Skeletal muscle satellite cell (primary cell): ENCODE measurements around the gene GLG1.

Source experiments
- H3K27me3 ChIP-seq: 2 replicates; pipeline ENCODE4 v1.7.0; 2013; ENCODE audit warnings: low read length; ENCODE audit not compliant: control insufficient read depth, insufficient read depth
- H3K36me3 ChIP-seq: 2 replicates; pipeline ENCODE4 v1.7.0; 2013; ENCODE audit warnings: mild to moderate bottlenecking, control low read depth, low read length; ENCODE audit not compliant: insufficient read depth
- H3K4me1 ChIP-seq: 2 replicates; pipeline ENCODE4 v1.7.0; 2013; ENCODE audit warnings: low read length; ENCODE audit not compliant: control insufficient read depth, insufficient read depth
- H3K4me2 ChIP-seq: 2 replicates; pipeline ENCODE4 v1.7.0; 2013; ENCODE audit warnings: mild to moderate bottlenecking, low read length
- H3K4me3 ChIP-seq: 2 replicates; pipeline ENCODE4 v1.7.0; 2013; ENCODE audit warnings: low read length
- H3K9ac ChIP-seq: 2 replicates; pipeline ENCODE4 v1.7.0; 2013; ENCODE audit warnings: mild to moderate bottlenecking, low read depth, low read length, moderate library complexity
- H3K9me3 ChIP-seq: replicated peaks from 2 replicates; pipeline ENCODE4 v1.7.0; 2013; ENCODE audit warnings: mild to moderate bottlenecking, control low read depth, low read length

GLG1 gene

DNA sequence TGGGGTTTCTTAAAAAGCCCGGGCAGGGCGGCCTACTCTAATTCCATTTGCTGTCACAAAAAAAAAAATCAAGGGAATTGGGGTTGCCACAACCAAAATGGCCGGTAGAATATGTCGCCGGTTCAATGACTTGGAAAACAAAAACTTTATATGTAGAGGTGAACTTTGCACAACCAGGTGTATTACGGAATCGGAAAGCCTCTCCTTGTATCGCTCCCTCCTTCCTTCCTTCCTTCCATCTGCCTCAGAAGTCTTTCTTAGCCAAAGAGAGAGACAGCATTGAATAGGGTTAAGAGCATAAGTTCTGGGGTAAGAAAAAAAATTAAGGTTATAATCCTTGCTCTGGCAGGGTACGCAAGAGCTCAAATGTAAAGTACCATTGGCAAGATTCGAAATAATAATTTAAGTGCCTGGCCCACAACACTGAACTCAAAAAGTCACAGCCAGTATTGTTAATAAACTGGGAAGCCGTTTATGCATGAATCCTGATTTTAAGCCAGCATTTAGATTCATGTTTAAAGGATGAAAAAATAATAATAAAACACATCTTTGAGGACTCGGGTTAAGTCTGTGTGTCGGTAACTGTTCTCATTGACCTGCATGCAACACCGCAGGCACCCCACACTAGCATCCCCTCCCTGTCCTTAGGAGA is 522 bp upstream of the GLG1 start:
- H3K36me3 ChIP-seq: no peaks in the 10 kb centered on the region
- no peaks in the 10 kb centered on the region for H3K27me3 ChIP-seq
- peak overlapping the region; percentile 90 for H3K4me2 ChIP-seq
- peaks cover 32% of the 10 kb centered on the region for H3K4me1 ChIP-seq
- H3K4me3 ChIP-seq: peak overlapping the region; percentile 94
- peak overlapping the region; percentile 91 for H3K9ac ChIP-seq
- H3K9me3 ChIP-seq: no peaks in the 10 kb centered on the region

DNA sequence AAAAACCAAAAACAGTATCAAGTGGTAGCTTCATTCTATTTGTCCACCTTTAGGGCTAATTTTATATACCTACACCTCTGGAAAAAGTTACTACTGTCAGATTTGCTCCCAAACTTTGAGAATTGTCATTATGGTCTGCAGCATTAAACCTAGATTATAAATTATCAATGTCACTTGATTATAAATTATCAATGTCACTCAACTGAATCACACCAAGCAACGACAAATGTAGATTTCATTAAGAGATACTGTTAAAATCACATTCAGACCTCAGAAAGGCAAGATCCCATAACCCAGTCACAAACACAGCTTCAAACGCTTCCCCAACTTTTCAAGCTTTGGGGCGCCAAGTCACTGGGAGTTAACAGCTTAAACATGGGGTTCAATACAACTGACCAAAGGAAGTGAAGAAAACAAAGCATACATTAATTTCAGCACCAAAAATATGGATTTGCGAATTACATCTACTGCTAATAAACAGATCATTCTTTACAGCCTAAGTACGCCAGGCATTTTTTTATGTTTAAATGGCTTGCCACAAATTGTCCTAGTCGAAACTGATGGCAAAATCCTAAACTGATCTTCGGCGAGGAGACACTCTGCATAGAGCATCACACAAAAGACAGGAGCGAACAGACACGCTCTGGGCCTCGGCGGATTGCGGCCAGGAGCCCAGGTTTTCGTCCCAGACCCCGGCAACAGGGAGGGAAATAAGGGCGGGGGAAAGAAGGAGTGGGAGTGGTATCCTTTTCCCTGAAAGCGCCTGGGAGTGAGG is 981 bp downstream of the GLG1 start:
- Histone ChIP-seq H3K27me3 (no peaks in the 10 kb centered on the region), H3K4me1 (peaks cover 38% of the 10 kb centered on the region), H3K4me3 (peak overlapping the region; percentile 94), H3K9ac (peak overlapping the region; percentile 91), H3K36me3 (no peaks in the 10 kb centered on the region), H3K4me2 (peak overlapping the region; percentile 90), H3K9me3 (no peaks in the 10 kb centered on the region)

DNA sequence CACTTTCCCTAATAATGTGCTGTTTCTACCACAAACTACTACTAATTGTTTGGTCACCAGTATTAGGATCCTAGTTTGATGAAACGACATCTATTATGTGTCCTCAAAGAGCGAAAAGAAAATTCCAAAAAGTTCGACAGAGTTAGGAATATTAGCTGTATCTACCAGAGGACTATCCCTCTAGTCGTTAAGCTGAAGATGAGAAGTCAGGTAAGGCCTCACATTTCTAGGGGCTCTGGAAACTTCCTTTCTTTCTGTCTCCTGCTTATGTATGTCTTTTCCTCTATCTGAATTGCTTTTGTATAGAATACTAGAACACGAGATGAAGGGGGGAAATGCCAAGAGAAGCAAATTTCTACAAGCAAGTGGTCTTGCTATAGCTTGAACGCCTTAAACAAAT is 1.6 kb downstream of the GLG1 start:
- H3K4me1 ChIP-seq: peaks cover 41% of the 10 kb centered on the region
- H3K4me2 ChIP-seq: peak overlapping the region; percentile 90
- no peaks in the 10 kb centered on the region for H3K27me3 ChIP-seq
- H3K4me3 ChIP-seq: peak overlapping the region; percentile 94
- no peaks in the 10 kb centered on the region for H3K36me3 ChIP-seq
- no peaks in the 10 kb centered on the region for H3K9me3 ChIP-seq
- H3K9ac ChIP-seq: peak overlapping the region; percentile 91

DNA sequence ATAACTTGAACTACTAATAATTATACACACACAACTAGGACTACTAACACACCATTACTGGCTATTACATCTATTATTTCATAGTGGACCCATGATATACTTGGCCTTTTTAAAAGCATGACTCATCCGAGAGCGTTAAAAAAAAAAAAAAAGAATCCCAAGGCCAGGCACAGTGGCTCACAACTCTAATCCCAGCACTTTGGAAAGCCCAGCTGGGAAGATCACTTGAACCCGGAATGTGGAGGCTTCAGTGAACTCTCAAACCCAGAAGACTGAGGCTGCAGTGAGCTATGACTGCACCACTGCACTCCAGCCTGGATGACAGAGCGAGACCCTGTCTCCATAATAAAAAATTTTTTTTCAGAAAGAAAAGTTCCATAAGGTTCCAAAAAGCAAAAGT is 3.1 kb downstream of the GLG1 start:
- H3K27me3 ChIP-seq: no peaks in the 10 kb centered on the region

DNA sequence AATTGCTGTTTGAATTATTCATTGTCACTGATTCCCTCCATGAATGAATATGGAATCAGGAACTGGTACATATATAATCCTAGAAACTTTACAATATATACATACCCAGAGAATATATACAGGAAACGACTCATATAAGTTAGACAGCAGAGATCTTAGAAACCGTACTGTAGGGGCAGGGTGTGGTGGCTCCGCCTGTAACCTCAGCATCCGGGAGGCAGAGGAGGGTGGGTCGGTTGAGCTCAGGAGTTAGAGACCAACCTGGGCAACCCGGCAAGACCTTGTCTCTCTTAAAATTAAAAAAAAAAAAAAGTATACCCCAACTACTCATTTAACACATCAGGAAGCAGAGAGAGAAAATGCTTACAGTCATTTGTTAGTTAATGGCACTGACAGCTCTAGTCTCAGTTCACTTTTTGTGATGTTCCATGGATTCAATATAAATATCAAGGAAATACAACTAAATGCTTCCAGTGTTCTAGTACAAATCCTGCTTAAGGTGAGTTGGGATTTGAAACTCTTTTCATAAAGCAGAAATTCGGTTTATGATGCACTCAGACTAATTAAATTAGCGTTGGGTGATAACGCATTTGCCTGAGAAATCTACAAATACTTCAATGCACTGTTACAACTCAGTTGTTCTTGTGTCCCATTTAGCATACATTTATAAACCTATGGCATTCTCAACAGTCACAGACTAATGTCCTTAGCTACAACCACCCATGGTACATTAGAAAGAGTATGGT is 5.6 kb downstream of the GLG1 start:
- Histone ChIP-seq H3K4me3 (no peak overlapping the region), H3K4me1 (peaks cover 30% of the 10 kb centered on the region), H3K36me3 (no peaks in the 10 kb centered on the region)

More for the DNA sequence above, 3.1 kb downstream of the GLG1 start:
- Histone ChIP-seq H3K4me3 (peak overlapping the region; percentile 47), H3K4me1 (peaks cover 41% of the 10 kb centered on the region), H3K4me2 (peak overlapping the region; percentile 90), H3K36me3 (no peaks in the 10 kb centered on the region), H3K9me3 (no peaks in the 10 kb centered on the region), H3K9ac (no peak overlapping the region)

DNA sequence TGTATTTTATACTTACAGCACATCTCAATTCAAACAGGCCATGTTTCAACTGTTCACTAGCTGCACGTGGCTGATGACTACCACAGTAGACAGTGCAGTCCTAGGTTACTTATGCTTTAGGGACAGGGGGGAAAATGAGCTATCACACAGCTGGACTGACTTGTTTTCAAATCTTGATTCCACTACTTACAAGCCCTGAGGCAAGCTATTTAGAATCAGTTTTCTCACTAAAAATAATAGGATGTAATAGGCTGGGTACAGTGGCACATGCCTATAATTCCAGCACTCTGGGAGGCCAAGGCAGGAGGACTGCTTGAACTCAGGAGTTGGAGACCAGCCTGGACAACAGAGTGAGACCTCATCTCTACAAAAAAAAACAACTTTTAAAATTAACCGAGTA is 10.3 kb downstream of the GLG1 start:
- H3K4me2 ChIP-seq: no peak overlapping the region
- H3K4me3 ChIP-seq: no peak overlapping the region
- H3K9me3 ChIP-seq: no peaks in the 10 kb centered on the region
- H3K9ac ChIP-seq: no peak overlapping the region
- peaks cover 22% of the 10 kb centered on the region for H3K4me1 ChIP-seq
- no peaks in the 10 kb centered on the region for H3K27me3 ChIP-seq
- H3K36me3 ChIP-seq: no peaks in the 10 kb centered on the region

More for the DNA sequence above, 5.6 kb downstream of the GLG1 start:
- Histone ChIP-seq H3K4me2 (no peak overlapping the region), H3K27me3 (no peaks in the 10 kb centered on the region), H3K9me3 (no peaks in the 10 kb centered on the region), H3K9ac (no peak overlapping the region)

DNA sequence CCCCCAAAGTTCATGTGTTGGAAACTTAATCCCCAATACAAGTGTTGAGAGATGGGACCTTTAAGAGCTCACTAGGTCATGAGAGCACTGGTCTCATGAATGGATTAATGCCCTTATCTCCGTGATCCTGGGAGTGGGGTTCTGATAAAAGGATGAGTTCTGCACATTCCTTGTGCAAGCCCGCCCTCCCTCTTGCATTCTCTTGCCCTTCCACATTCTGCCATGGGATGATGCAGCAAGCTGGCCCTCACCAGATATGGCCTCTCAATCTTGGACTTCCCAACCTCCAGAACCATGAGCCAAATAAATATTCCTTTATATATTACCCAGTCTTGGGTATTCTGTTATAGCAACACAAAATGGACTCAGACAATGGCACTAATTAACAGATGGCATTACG is 14.1 kb downstream of the GLG1 start:
- Histone ChIP-seq H3K9ac (no peak overlapping the region), H3K27me3 (no peaks in the 10 kb centered on the region), H3K9me3 (no peaks in the 10 kb centered on the region), H3K4me2 (no peak overlapping the region), H3K36me3 (no peaks in the 10 kb centered on the region), H3K4me1 (peaks cover 13% of the 10 kb centered on the region), H3K4me3 (no peak overlapping the region)

DNA sequence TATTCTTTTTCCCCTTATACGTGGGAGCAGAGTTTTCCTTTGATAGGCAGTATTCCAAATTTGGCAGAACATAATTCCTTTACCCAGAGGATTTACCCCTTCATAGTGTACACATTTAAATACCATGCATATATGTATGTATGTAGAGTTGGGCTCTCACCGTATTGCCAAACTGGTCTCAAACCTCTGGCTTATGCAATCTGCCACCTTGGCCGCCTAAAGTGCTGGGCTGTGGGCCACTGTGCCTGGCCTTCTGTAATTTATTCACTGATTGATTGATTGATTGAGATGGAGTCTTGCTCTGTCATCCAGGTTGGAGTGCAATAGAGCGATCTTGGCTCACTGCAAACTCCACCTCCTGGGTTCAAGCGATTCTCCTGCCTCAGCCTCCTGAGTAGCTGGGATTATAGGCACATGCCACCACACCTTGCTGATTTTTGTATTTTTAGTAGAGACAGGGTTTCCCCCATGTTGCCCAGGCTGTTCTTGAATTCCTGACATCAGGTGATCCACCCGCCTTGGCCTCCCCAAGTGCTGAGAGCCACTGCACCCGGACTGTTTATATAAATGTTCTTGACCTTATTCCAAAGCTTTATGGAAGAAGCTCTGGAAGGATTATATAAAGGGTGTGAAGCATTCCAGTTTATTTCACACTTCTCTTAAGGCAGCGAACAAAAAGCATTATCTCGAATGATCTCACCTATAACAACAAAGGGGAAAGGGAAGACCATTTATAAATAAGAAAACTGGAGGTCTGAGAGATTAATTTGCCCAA is 14.9 kb downstream of the GLG1 start:
- H3K4me1 ChIP-seq: peaks cover 13% of the 10 kb centered on the region
- H3K36me3 ChIP-seq: no peaks in the 10 kb centered on the region
- no peaks in the 10 kb centered on the region for H3K9me3 ChIP-seq
- no peak overlapping the region for H3K4me3 ChIP-seq
- no peak overlapping the region for H3K9ac ChIP-seq
- H3K27me3 ChIP-seq: no peaks in the 10 kb centered on the region
- H3K4me2 ChIP-seq: no peak overlapping the region

DNA sequence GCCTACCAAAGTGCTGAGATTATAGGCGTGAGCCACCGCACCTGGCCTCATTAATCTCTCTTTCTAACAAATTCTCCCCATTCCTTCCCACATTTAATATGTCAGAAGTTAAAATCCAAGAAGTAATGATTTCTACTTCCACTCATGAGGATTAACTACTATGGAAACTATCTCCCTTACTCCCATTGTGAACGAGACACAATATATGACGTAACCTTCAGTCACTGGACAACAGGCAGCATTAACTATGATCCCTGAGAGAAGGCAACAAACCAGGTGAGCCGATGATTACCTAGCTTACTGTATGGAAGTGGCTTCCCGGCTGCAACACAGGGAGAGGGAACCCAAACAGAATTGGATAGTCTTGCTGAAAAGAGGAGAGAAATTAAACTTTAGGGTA is 20.0 kb downstream of the GLG1 start:
- no peaks in the 10 kb centered on the region for H3K27me3 ChIP-seq
- no peaks in the 10 kb centered on the region for H3K36me3 ChIP-seq
- no peak overlapping the region for H3K9ac ChIP-seq
- H3K4me1 ChIP-seq: no peaks in the 10 kb centered on the region
- H3K4me3 ChIP-seq: no peak overlapping the region
- no peak overlapping the region for H3K4me2 ChIP-seq
- H3K9me3 ChIP-seq: no peaks in the 10 kb centered on the region

DNA sequence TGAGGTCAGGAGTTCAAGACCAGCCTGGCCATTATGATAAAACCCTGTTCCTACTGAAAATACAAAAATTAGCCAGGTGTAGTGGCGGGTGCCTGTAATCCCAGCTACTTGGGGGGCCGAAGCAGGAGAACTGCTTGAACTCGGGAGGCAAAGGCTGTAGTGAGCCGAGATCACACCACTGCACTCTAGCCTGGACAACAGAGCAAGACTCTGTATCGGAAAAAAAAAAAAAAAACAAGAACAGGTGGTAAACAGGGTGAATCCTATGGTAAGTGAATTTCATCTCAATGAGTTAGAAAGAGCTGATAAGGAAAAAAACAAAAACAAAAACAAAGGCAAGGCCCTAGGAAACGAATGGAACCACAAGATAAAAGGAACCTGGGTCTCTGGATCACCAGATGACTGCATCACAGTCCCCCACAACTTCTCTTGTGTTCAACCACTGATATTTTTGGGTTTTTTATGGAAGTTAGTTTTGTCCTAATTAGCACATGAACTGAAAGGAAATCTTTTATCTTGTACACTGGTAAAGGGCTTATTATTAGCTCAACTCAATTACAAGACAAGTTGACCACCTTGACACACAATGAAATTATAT is 21.0 kb downstream of the GLG1 start:
- no peaks in the 10 kb centered on the region for H3K27me3 ChIP-seq
- no peaks in the 10 kb centered on the region for H3K4me1 ChIP-seq
- no peak overlapping the region for H3K4me2 ChIP-seq

More for the DNA sequence above, 21.0 kb downstream of the GLG1 start:
- H3K9ac ChIP-seq: no peak overlapping the region
- no peaks in the 10 kb centered on the region for H3K36me3 ChIP-seq
- no peak overlapping the region for H3K4me3 ChIP-seq
- H3K9me3 ChIP-seq: no peaks in the 10 kb centered on the region
